ENCODE data around the gene CFAP74.

Gene CFAP74

DNA sequence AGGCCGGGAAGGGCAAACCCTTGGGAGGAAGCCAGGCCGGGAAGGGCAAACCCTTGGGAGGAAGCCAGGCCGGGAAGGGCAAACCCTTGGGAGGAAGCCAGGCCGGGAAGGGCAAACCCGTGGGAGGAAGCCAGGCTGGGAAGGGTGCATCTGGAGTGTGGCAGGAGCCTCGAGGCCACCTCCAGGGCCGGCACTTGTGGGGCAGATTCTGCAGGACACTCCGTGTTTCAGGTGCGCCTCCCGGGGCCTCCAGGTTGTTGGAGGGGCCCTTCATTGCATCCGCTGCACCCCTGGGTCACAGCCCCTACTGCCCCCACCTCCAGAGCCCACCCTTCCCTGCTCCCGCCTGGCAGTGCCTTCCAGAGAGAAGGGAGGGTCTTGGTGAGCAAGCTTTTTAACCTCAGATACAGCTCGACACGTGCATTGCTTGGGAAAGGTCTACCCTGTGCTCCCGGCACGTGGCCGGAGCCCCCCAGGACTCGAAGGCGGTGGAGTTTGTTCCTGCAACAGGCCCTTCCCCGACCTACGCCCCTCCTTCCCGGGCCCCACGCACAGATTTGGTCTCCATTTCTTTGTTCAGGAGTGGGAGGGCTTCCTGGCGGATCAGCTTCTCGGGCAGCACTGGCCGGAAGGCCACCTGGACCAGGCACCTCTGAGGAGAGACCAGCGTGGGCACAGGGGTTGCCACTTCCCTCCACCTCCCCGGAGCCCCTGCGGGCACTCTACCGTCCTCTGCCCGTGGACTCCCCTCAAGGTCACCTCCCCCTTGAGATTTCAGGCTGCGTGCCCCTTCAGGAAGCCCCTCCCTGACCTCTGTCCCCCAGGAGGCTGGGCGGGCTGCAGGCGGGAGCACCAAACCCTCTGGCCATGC lies 75.1 kb downstream of the CFAP74 start:
- no peak for DNase-seq (ENCODE audit: low spot score)

DNA sequence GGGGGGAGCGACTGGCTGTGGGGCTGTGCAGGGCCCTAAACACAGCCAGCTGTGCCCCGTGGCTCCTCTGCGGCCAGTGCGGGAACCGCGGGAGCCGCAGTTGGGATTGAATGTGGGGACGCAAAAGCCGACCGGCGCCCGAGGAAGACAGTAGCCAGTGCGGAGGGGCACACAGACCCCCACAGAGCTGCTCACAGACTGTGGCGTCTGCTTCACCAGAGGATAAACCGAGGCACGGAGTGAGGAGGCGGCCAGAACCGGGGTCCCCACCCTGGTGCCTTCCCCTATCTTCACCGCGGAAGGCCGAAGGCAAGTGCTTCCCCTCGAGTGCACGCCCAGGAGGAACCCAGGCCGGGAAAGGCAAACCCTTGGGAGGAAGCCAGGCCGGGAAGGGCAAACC lies 75.8 kb downstream of the CFAP74 start:
- no peak for DNase-seq (ENCODE audit: low spot score)

DNA sequence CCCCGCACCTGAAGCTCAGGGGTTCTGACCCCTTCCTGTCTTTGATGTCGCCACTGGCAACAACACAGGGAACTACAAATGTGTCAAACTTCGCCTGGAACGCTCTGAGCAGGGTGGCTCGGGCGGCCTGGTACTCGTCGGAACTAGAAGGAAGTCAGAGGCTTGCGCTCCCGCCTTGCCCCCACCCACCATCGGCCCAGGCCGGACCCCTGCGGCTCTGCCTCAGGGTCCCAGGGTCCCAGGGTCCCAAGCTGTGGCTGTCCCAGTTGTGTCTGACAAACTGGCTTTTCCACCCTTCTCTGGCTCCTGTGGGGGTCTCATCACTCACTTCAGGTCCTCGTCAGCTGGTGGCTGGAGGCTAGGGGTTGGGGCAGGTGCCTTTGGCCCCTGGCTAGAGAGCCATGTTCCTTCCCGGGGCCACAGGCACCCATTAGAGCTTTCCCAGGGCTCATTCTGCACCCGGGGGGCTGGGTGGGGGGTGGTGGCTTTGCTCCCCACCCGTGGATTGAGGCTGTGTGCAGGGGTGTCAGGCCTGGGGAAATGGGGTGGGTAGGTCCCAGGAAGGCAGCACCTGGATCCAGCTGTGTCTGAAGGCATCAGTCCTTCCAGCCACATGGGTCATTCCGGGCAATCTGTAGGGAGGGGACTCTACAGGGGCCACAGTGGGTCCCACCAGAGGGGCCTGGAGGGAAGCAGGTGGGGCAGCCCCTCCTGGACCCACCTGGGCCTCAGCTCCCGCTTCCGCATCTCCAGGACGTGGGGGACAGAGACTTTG lies 76.5 kb downstream of the CFAP74 start:
- no peak for DNase-seq (ENCODE audit: low spot score)

DNA sequence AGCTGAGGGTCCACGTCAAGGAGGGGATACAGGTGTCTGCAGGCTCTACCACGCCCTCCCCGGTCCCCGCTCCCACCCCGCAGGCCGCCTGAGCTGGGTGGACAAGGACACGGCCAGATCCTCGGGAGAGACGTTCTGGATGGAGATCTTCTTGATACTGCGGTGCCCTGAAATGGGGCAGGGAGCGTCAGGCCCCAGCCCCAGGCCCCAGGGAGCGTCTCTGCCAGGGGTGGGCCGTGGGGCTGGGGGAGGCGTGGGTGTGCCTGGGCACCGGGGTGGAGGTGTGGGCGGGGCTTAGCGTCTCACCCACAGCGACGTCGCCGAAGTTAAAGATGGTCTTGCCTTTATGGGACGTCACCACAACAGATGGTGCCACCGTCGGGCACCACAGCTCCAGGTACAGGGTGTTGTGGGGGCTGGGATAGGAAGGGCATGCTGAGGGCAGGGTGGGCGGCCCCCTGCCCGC lies 77.2 kb downstream of the CFAP74 start:
- DNase-seq (ENCODE audit: low spot score), result no peak

DNA sequence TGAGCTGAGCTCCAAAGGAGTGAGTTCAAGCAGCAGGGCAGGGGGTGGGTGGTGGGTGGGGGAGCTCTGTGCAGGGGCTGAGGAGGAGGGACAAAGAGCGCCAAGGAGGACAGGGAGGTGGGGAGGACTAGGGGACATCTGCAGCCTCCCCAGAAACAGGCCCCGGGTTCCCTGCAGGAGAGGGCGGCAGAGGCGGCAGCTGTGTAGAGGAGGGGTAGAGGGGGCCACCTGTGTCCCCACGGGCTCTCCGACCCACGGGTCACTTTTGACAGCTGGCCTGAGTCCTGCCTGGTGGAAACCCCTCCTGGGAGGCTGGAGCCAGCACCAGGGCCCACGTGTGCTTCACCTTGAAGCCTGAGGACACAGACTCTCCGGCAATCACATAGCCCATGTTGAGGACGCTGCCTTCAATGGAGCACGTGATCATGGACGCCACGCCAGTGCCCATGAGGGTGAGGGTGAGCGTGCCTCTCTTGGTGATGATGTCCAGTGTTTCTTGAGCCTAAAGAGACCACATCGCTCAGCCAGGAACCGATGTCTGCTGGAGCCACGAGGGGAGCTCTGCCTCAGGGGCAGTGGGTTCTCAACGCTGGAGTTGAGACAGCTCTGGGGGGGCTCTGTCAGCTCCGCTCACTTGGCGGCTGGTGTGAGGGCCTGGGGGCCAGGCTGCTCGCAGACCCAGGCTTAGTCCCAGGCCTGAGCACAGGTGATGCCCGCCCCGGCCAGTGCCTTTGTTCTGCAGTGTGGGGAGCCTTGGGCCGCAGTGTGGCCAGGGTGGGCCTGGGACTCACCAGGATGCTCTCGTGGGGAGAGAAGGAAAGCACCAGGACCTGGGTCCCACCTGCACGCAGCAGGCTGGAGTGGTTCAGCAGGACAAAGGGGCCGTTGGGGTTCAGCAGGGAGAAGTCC lies 77.9 kb downstream of the CFAP74 start:
- DNase-seq (ENCODE audit: low spot score), result no peak

DNA sequence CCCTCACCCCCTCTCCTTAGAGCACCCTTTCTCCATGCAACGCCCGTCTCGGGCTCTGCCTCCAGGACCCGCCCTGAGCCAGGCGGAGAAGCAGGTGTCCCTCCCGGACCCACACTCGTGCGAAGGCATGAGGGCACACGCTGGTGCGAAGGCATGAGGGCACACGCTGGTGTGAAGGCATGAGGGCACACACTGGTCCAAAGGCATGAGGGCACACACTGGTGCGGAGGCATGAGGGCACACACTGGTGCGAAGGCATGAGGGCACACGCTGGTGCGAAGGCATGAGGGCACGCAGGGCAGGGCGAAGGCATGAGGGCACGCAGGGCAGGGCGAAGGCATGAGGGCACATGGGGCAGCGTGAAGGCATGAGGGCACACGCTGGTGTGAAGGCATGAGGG lies 78.7 kb downstream of the CFAP74 start:
- no peak for DNase-seq (ENCODE audit: low spot score)

DNA sequence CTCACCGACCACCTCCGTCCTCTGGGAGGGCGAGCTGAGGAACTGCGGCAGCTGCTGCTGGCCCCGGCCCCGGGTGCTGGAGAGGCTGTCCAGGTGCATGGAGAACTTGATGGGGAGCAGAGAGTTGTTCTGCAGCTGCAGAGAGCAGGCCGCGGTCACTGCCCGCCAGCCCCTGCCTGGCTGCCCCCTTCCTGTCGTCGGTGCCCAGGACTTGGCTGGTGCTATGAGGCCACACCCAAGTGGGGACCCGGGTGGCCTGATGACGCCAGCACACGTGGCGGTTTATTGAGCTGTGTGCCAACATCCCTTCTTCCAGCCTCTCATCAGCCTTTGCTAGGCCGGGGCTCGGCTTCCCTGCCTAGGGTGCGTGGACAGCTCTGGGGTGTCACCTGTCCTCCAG lies 79.2 kb downstream of the CFAP74 start:
- no peak for DNase-seq (ENCODE audit: low spot score)

DNA sequence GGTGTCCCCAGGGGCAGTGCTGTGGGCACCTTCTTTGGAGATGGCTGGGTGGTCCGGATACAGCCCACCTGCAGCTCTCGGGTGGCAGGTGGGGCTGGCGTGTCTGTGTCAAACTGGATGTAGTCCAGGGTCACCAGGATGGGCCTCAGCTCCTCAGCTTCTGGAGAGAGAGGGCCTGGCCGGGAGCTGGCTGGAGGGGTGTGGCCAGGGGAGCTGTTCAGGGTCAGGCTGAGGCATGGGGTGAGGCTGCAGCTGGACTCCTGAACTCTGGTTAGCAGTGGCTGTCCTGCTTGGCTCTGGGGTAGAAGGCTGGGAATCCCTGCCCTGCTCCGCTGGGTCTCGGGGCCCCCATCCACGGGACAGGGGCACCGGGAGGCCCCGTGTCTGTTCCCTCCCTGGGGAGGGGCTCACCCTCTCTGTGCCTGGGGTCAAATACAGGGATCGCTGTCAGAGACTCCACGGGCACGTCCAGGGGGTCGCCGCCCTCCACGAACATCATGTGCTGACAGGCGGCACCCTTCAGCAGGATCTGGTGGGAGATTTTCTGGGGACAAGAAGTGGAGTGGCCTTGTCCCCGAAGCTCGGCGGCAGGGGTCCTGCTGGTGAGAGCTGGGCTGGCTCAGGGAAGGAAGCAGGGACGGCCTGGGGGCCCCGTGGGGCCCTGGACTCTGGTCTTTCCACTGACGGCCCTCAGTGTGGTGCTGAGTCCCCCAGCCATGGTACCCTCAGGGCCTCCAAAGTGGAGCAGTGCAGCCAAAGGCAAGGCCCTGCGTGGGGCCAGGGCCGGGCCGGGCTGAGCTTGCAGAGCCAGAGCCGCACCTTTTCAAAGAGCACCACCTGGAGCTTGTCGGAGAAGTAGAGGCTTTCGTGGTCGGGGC lies 80.4 kb downstream of the CFAP74 start:
- no peak for DNase-seq (ENCODE audit: low spot score)

DNA sequence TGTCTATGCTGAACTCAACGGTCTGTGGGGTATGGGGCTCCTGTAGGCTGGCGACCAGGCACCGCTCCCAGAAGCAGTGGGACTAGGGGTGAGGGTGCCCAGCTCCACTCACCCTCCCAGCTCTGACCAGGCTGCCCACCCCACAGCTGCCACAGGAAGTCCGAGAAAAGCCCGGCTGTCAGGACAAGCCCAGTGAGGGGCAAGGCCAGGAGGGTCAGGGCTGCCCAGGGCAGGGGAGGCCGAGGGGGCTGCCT lies 81.0 kb downstream of the CFAP74 start:
- DNase-seq (ENCODE audit: low spot score), result no peak

DNA sequence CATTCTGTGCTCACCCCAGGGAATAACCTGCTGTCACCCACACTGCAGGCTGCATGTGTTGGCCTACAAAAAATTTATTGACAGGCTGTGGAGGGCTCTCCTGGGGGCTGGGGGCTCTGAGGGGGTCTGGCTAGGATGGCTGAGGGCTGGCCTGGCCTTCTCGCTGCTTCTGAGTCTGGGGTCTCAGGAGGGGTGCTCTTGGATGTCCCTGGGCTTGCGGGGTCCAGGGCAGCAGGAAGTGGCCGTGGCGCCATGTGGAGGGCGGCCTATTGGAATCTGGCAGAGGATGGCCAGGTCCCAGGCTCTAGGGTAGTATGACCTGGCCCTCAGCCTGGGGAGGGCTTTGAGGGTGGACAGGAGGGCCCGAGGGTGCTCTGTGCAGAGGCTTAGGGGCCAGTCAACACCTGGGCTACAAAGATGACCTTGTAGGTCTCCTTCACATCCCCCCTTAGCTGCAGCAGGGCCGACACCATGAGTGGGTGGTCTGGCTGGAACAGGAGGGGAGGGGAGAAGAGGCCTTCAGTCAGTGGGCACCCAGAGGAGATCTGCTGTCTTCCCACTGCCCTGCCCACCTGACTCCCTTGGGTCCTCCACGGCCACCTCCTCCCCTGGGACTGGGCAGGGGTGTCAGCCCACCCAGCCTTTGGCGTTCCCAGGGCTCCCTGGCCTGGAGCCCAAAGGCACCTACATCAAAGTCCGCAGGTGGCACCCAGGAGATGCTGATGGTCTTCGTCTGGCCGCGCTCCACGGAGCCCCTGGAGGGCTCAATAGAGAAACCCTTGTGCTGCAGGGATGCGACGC lies 81.5 kb downstream of the CFAP74 start:
- DNase-seq (ENCODE audit: low spot score), result no peak

DNA sequence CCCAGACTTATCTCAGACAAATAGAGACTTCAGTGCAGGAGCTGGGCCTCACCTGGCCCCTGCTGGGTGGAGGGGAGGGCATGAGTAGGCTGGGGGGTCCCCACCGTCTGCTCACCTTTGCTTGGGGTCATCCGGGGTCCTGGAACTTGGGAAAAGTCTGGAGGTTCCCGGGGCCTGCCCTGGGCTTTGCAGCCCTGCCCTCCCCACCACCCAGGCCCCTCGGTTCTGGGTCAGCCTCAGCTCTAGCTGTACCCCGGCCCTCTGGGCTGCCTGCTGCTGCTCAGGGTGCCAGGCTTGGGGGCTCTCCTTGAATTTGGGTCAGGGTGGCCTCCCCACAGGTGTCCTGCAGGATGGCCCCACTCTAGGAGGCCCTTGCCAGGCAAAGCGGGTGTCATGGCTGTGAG lies 82.1 kb downstream of the CFAP74 start:
- DNase-seq (ENCODE audit: low spot score), result no peak

DNA sequence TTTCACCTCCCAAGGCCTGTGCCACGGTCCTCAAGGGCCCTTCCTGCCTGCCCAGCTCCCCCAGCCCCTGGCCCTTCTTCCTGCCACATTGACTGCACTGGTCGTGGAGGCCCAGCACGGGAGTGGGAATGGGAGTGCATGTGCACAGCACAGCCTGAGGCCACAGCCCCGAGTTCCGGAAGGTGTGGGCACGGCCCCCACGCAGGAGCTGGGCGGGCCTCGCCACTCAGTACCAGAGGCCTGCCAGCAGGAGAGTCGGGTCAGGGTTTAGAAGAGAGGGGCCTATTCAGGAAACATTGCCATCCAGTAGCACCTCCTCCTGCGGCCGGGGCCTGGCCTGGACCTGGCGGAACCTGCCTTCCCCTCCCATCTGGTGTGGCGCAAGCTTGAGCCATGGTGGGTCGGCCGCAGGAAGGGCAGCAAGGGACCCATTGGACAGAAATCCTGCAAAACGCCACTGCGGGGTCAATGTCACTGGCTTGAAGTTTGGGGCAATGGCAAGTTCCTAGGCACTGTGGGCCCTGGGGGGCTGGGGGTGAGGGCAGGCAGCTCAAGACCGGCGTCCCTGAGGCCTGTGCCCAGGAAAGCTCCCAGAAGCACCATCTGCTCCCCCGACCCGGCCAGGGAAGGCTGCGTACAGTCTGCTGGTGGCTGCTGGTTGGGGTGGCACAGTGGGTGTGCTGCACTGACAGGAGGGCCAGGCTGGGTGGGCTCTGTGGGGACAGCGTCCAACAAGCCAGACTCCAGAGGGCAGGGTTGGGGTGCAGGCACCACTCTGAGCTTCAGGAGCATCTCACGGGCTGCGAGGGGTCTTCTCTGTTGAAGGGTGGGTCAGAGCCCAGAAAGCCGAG lies 82.8 kb downstream of the CFAP74 start:
- DNase-seq (ENCODE audit: low spot score), result no peak

DNA sequence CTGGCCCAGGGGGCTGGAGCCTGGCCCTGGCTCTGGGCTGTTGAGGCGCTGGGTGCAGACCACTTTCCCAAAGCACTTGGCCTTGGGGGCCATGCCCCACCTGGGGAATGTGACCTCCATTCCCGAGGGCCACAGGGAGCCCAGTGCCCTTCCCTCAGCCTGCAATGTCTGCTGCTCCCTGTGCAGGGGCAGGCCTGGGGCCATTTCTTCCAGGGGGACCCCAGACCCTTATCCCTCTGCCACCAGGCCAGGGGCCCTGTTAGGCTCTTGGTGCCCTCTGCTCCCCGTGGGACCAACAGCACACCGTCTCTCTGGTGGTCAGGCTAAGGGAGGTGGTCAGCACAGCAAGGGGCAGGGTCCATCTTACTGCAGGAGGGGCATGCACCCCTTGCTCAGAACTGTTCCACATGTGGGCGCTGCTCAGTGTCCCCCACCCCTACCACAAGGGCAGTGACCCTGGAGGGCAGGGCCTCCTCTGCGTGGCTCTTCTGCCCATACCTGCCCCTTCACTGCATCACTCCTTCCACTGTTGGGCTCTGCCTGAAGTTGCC lies 83.5 kb downstream of the CFAP74 start:
- DNase-seq (ENCODE audit: low spot score), result no peak

DNA sequence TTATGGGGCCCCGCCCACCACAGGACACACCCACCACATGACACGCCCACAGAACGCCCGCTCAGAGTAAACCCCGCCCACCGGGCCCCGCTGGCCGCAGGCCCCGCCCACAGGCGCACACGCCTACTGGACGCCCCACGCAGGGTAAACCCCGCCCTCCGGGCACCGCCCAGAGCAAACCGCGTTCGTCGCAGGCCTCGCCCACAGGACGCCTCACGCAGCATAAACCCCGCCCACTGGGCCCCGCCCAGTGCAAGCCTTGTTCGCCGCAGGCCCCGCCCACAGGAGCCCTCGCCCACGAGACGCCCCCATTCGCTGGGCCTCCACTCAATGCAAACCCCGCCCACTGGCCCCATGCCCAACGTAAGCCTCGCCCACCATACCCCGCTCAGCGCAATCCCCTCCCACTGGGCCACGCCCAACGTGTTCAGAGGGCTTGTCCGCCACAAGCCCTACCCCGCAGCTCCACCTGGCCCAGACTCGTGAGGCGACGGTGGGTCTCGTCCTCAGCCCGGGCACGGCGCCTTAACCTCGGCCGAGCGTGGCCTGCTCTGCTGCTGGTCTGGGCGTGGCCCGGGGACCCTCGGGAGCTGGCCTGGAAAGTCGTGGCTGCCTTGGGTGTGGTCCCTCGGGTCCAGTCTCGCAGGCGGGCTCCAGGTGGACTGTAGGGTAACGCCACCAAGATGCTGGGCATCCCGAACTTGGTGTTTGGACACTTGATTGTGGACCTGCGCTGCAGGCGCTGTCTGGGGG lies 84.1 kb downstream of the CFAP74 start:
- DNase-seq (ENCODE audit: low spot score), result peak; percentile 99

DNA sequence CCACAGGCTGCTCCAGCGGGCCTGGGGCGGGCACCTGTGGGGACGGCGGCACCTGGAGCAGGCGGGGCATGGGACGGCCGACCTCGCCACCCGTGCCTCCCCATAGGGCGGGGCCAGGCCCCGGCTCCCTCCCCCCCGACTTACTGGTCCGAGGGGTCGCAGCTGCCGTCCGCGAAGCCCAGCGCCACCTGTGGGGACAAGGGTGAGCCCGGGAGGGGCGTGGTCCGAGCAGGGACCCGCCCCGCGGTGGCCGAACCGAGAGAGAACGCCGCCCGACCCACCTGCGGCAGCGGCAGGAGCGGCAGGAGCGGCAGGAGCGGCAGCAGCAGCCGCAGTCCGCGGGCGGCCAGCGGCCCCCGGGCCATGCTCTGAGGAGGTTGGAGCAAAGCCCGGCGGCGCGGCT lies 84.7 kb downstream of the CFAP74 start, which contains the start of gene TMEM52:
TSS of gene TMEM52 (minus strand) at position 379 of the 403 bp plus-strand sequence. CDS start at position 365, 14 bp downstream.
- DNase-seq (ENCODE audit: low spot score), result no peak

DNA sequence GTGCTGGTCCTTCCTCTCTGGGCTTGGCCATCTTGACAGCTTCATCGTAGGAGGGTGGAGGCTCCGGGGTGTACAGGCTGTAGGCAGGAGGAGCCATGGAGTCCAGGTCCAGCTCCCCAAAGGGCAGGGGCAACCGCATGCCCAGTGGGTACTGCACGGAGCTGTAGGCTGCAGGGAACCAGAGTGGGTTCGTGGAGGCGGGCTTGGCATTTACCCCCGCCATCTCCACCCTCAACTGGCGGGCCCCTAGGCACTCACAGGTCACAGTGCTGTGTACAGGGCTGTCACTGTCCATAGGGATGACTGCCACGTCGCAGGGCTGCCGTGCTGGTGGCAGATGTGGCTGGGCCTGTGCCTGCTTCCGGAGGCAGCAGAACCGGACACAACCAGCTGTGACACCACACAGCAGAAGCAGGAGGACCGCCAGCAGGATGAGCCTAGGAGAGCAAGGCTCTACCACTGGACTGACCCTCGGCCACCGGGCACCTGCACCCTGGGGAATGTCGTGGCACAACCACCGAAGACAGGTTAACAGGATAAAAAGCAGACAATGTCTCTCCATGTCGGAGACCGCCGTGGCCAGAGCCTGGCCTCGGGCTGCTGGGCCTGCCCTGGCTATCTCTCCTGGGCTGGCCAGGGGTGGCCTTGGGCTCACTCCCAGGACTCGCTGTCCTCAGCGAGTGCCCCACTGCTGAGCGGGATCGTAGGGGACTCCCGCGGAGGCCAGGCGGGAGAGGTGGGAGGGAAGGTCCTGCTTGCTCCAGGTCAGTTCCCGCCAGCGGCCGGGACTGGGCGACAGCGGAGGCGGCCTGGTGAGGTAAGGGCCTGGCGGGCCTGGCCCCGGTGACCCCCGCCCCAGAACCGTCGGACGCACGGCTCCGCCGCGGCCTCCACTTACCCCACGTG lies 85.3 kb downstream of the CFAP74 start:
- no peak for DNase-seq (ENCODE audit: low spot score)

DNA sequence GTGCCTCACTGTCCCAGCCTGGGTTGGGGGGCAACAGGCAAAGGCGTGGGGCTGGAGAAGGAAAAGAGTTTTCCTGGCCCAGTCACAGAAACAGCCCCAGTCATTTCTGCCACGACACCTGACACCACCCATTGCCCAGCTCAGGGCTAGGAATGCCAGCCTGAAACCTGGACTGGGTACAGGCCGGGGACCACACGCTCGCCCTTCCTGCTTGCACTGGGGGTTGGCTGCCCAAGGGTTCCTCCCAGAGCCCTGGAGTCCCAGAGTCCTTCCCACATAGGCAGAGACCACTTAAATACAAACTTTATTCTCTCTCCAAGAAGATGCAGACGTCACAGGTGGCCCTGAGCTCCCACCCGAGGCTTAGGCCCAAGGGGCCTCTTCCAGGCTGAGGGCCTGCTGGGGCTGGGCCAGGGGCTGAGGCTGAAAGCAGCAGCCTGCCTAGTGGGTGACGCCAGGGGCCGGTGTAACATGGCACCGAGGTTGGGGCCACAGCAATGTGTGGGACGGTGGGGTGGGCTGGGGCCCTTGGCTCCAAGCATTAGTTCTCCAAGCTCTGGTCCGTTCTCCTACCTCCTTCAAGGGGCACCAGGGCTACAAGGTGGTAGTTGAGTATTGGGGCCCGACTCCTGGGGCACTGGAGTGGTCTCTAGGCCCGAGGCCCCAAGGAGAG lies 86.1 kb downstream of the CFAP74 start:
- DNase-seq (ENCODE audit: low spot score), result no peak
